ENCODE results near the gene TMEM30B.

Gene TMEM30B

DNA sequence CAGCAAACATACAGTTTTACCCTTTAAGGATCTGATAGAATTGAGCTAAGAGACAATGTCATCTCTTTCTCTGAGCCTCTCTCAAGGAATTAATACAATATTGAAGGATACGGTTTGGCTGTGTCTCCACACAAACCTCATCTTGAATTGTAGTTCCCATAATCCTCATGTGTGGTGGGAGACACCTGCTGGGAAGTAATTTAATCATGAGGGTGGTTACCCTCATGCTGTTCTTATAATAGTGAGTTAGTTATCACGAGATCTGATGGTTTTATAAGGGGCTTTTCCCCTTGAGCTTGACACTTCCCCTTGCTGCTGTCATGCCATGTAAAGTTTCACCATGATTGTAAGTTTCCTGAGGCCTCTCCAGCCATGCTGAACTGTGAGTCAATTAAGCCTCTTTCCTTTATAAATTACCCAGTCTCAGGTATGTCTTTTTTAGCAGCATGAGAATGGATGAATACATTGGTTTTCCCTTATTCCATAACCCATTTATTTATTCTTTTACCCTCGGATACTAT is 47.6 kb downstream of the TMEM30B start:
- TF ChIP-seq, protein P1, sequence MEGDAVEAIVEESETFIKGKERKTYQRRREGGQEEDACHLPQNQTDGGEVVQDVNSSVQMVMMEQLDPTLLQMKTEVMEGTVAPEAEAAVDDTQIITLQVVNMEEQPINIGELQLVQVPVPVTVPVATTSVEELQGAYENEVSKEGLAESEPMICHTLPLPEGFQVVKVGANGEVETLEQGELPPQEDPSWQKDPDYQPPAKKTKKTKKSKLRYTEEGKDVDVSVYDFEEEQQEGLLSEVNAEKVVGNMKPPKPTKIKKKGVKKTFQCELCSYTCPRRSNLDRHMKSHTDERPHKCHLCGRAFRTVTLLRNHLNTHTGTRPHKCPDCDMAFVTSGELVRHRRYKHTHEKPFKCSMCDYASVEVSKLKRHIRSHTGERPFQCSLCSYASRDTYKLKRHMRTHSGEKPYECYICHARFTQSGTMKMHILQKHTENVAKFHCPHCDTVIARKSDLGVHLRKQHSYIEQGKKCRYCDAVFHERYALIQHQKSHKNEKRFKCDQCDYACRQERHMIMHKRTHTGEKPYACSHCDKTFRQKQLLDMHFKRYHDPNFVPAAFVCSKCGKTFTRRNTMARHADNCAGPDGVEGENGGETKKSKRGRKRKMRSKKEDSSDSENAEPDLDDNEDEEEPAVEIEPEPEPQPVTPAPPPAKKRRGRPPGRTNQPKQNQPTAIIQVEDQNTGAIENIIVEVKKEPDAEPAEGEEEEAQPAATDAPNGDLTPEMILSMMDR (IDR thresholded peaks at IDR 0.05; ENCODE audit: borderline replicate concordance, control extremely low read depth, extremely low read depth, insufficient read depth, missing control alignments), result no peak
- in situ Hi-C loops (cut with MboI; ENCODE audit: low sequenced_read_pairs, unreplicated experiment), result no loop called here
- no peak for DNase-seq (ENCODE audit: low spot score)

GRCh38 chr14:61231810-61232209 is 49.3 kb downstream of the TMEM30B start:
- in situ Hi-C loops (cut with MboI; ENCODE audit: low sequenced_read_pairs, unreplicated experiment), result no loop called here
- TF ChIP-seq, protein P1 (IDR thresholded peaks at IDR 0.05; ENCODE audit: borderline replicate concordance, control extremely low read depth, extremely low read depth, insufficient read depth, missing control alignments), result no peak
- DNase-seq (ENCODE audit: low spot score), result no peak

- DNase-seq (ENCODE audit: low spot score), result no peak
- in situ Hi-C loops (cut with MboI; ENCODE audit: low sequenced_read_pairs, unreplicated experiment), result no loop called here
- TF ChIP-seq, protein P1 (IDR thresholded peaks at IDR 0.05; ENCODE audit: borderline replicate concordance, control extremely low read depth, extremely low read depth, insufficient read depth, missing control alignments), result no peak
Measured at GRCh38 chr14:61229981-61230380, 51.2 kb downstream of the TMEM30B start.

DNA sequence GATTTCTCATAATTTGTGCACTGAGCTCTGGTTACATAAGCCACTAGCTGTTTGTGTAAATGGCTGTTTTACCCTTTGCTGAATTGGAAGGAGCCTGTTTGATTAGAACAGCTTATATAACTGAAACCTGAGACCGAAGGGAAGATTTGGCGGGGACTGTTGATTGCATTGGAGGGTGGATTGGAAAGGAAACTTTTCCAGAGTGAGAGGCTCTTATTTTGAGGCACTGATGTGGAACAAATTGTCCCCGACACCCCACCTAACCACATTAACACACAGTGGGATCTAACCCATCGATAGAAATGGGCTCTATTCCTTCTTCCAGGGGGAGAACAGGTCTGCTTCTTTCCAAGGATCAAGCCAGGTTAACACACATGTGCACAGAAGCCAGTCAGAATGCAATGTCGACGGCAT is 51.7 kb downstream of the TMEM30B start:
- in situ Hi-C loops (cut with MboI; ENCODE audit: low sequenced_read_pairs, unreplicated experiment), result no loop called here
- TF ChIP-seq, protein P1 (IDR thresholded peaks at IDR 0.05; ENCODE audit: borderline replicate concordance, control extremely low read depth, extremely low read depth, insufficient read depth, missing control alignments), result no peak
- DNase-seq (ENCODE audit: low spot score), result no peak

- in situ Hi-C loops (cut with MboI; ENCODE audit: low sequenced_read_pairs, unreplicated experiment), result no loop called here
- TF ChIP-seq, protein P1 (IDR thresholded peaks at IDR 0.05; ENCODE audit: borderline replicate concordance, control extremely low read depth, extremely low read depth, insufficient read depth, missing control alignments), result no peak
- DNase-seq (ENCODE audit: low spot score), result no peak
Measured at GRCh38 chr14:61227884-61228591, 53.1 kb downstream of the TMEM30B start.
